HepG2 (cell line): Measurements from ENCODE around the gene CD19. TPM values are rescaled to one million over a fixed set of nuclear protein-coding genes. Genes with fewer than 3 reads are reported as not detected.
A peak's percentile ranks its signal among the peaks of the same experiment; 100 is the strongest.

Source experiments
- ARNTL ChIP-seq: sonication (generic); formaldehyde crosslinking; IDR thresholded peaks from 2 replicates; pipeline ENCODE4 v1.4.0; 2020; ENCODE audit warnings: mild to moderate bottlenecking, missing genetic modification reagents
- ATM ChIP-seq: fragments of 450-650 bp; IDR thresholded peaks from 2 replicates; pipeline ENCODE4 v1.7.1; 2017; ENCODE audit warnings: mild to moderate bottlenecking, borderline replicate concordance
- CREB1 ChIP-seq, 2 experiments: fragments of 450-650 bp in 1 of 2; IDR thresholded peaks; 2 replicates each; pipeline ENCODE4 v1.6.1; 2016 to 2017; ENCODE audit warnings: control low read depth in 1 of 2, mild to moderate bottlenecking in 1 of 2, missing compliant biosample characterization in 1 of 2, missing genetic modification characterization in 1 of 2
- DR1 ChIP-seq: sonication (generic); formaldehyde crosslinking; IDR thresholded peaks from 2 replicates; pipeline ENCODE4 v1.8.0; 2021; ENCODE audit warnings: mild to moderate bottlenecking, missing genetic modification reagents, inconsistent platforms
- EED ChIP-seq: sonication (generic); formaldehyde crosslinking; IDR thresholded peaks from 2 replicates; pipeline ENCODE4 v1.5.0; 2020; ENCODE audit warnings: mild to moderate bottlenecking, missing genetic modification reagents
- HMGA1 ChIP-seq: sonication (generic); formaldehyde crosslinking; conservative IDR thresholded peaks from 2 replicates; pipeline ENCODE4 v1.4.0; 2020; ENCODE audit warnings: missing genetic modification reagents
- HNRNPUL1 ChIP-seq: fragments of 200-400 bp; formaldehyde crosslinking; IDR thresholded peaks from 2 replicates; pipeline ENCODE4 v1.6.1; 2017; ENCODE audit warnings: low read depth, mild to moderate bottlenecking, low read length, moderate library complexity
- HOXA9 ChIP-seq: sonication (generic); formaldehyde crosslinking; IDR thresholded peaks from 2 replicates; pipeline ENCODE4 v1.8.1; 2022; ENCODE audit warnings: missing genetic modification reagents, mild to moderate bottlenecking, moderate library complexity, borderline replicate concordance
- KAT8 ChIP-seq: IDR thresholded peaks from 2 replicates; pipeline ENCODE4 v1.6.1; 2016; ENCODE audit warnings: missing genetic modification reagents, missing compliant biosample characterization
- MED1 ChIP-seq: sonication (generic); formaldehyde crosslinking; IDR thresholded peaks from 2 replicates; pipeline ENCODE4 v1.4.0; 2020; ENCODE audit warnings: missing genetic modification reagents
- MYNN ChIP-seq: sonication (generic); formaldehyde crosslinking; IDR thresholded peaks from 2 replicates; pipeline ENCODE4 v1.4.0; 2020; ENCODE audit warnings: mild to moderate bottlenecking, low read depth, missing genetic modification reagents
- POLR2A ChIP-seq, 2 experiments: IDR thresholded peaks; 2 replicates each; pipeline ENCODE4 v1.6.1; 2011; ENCODE audit warnings: low read depth in 2 of 2, low read length in 2 of 2, mild to moderate bottlenecking in 1 of 2, moderate library complexity in 1 of 2; ENCODE audit not compliant: insufficient read depth in 1 of 2
- ZC3H4 ChIP-seq: sonication (generic); formaldehyde crosslinking; IDR thresholded peaks from 2 replicates; pipeline ENCODE4 v1.4.0; 2020; ENCODE audit warnings: missing genetic modification reagents, borderline replicate concordance
- ZNF143 ChIP-seq: sonication (generic); formaldehyde crosslinking; IDR thresholded peaks from 2 replicates; pipeline ENCODE4 v1.4.0; 2020; ENCODE audit warnings: missing genetic modification reagents
- ZNF547 ChIP-seq: sonication (generic); formaldehyde crosslinking; IDR thresholded peaks from 2 replicates; pipeline ENCODE4 v1.5.1; 2020; ENCODE audit warnings: mild to moderate bottlenecking, missing genetic modification reagents
- ZNF589 ChIP-seq: sonication (generic); formaldehyde crosslinking; conservative IDR thresholded peaks from 2 replicates; pipeline ENCODE4 v1.8.0; 2022; ENCODE audit warnings: mild to moderate bottlenecking, moderate library complexity, missing genetic modification reagents
- ZNF7 ChIP-seq: IDR thresholded peaks from 2 replicates; pipeline ENCODE4 v1.6.1; 2016; ENCODE audit warnings: missing biosample characterization, missing genetic modification reagents
- polyA plus RNA-seq, 8 experiments: library from polyadenylated mRNA; depleted of rRNA in 3 of 8; stranded (reverse) in 7 of 8; unstranded in 1 of 8; fragments of >200 nt; fragmentation: Illumina TruSeq in 4 of 8; extraction: Trizol in 4 of 8; gene quantifications; 2 replicates each; pipeline versions ENCODE4 v1.2.1 to v1.2.3, GENCODE V29; 2011 to 2016; ENCODE audit warnings: low read depth in 4 of 8, missing spikeins in 1 of 8, mixed read lengths in 1 of 8; ENCODE audit not compliant: insufficient read depth in 1 of 8
- total RNA-seq, 5 experiments: library from RNA; depleted of rRNA; stranded (reverse); fragments of >200 nt; fragmentation: Illumina TruSeq; extraction: Trizol; gene quantifications; 2 replicates each; pipeline ENCODE4 v1.2.3, GENCODE V29; 2016; ENCODE audit warnings: low read depth in 1 of 5
- TF ChIP-seq, protein P1 (sequence below): sonication (generic); formaldehyde crosslinking; IDR thresholded peaks from 2 replicates; pipeline ENCODE4 v1.4.0; 2020; ENCODE audit warnings: missing genetic modification reagents
- TF ChIP-seq, protein P2 (sequence below): sonication (generic); formaldehyde crosslinking; IDR thresholded peaks from 2 replicates; pipeline ENCODE4 v1.4.0; 2020; ENCODE audit warnings: low read depth, mild to moderate bottlenecking, missing genetic modification reagents
- TF ChIP-seq, protein P3 (sequence below): sonication (generic); formaldehyde crosslinking; IDR thresholded peaks from 2 replicates; pipeline ENCODE4 v1.4.0; 2020; ENCODE audit warnings: mild to moderate bottlenecking, missing genetic modification reagents, borderline replicate concordance
- TF ChIP-seq, protein P4 (sequence below): sonication (generic); IDR thresholded peaks from 2 replicates; pipeline ENCODE4 v1.6.1; 2016; ENCODE audit warnings: low read depth, borderline replicate concordance

CD19 gene
- total and polyA plus RNA-seq, 2 of the 13 experiments (the other 11 are each of a cell fraction or from before 2014, with no cell fraction given), result 0.55 to 1.1 TPM

DNA sequence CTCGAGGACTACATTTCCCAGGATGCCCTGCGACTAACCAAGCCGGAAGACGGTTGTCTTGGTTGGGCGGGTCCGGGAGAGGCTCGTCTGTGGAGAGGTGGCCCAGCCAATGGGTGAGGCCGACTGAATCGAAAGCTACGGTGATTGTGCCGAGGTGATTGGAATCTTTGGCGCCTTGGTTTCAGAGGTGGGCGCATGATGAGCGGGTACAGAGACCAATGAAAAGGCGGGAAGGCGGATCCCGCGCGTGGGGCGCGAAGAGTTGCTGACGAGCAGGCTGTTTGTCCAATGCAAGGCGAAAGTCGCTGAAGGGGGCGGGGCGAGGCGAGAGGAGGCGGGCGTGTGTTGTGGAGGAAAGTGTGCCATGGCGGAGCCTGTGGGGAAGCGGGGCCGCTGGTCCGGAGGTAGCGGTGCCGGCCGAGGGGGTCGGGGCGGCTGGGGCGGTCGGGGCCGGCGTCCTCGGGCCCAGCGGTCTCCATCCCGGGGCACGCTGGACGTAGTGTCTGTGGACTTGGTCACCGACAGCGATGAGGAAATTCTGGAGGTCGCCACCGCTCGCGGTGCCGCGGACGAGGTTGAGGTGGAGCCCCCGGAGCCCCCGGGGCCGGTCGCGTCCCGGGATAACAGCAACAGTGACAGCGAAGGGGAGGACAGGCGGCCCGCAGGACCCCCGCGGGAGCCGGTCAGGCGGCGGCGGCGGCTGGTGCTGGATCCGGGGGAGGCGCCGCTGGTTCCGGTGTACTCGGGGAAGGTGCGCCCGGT, 19.1 kb downstream of the CD19 start, which contains the start of gene NFATC2IP (continued):
- TF ChIP-seq ZNF143 (CRISPR knock-in tag) (peak; percentile 96), MYNN (CRISPR knock-in tag) (no peak; the same call in 1 of the 2 replicates), ZNF547 (no peak; the same call in 1 of the 2 replicates), HNRNPUL1 (no peak), ATM (no peak), DR1 (no peak; the same call in 1 of the 2 replicates), HOXA9 (no peak), HMGA1 (CRISPR knock-in tag) (no peak), MED1 (CRISPR knock-in tag) (peak; percentile 10), ARNTL (peak; percentile 80), CREB1 (IDR thresholded peaks at IDR 0.05) (peak; percentile 95), CREB1 (CRISPR knock-in tag; IDR thresholded peaks at IDR 0.05) (peak; percentile 95), ZNF7 (CRISPR knock-in tag) (no peak), ZC3H4 (CRISPR knock-in tag) (no peak), EED (no peak), KAT8 (CRISPR knock-in tag) (peak; percentile 76), POLR2A (IDR thresholded peaks at IDR 0.05; ENCODE audit: insufficient read depth in 1 of 2, low read depth in 2 of 2, low read length in 2 of 2) (peak; percentile 63 to 89), ZNF589 (peak; percentile 40; the same call in 1 of the 2 replicates)
- TF ChIP-seq, protein P1, sequence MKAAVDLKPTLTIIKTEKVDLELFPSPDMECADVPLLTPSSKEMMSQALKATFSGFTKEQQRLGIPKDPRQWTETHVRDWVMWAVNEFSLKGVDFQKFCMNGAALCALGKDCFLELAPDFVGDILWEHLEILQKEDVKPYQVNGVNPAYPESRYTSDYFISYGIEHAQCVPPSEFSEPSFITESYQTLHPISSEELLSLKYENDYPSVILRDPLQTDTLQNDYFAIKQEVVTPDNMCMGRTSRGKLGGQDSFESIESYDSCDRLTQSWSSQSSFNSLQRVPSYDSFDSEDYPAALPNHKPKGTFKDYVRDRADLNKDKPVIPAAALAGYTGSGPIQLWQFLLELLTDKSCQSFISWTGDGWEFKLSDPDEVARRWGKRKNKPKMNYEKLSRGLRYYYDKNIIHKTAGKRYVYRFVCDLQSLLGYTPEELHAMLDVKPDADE (CRISPR knock-in tag), result no peak
- TF ChIP-seq, protein P2, sequence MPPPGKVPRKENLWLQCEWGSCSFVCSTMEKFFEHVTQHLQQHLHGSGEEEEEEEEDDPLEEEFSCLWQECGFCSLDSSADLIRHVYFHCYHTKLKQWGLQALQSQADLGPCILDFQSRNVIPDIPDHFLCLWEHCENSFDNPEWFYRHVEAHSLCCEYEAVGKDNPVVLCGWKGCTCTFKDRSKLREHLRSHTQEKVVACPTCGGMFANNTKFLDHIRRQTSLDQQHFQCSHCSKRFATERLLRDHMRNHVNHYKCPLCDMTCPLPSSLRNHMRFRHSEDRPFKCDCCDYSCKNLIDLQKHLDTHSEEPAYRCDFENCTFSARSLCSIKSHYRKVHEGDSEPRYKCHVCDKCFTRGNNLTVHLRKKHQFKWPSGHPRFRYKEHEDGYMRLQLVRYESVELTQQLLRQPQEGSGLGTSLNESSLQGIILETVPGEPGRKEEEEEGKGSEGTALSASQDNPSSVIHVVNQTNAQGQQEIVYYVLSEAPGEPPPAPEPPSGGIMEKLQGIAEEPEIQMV (CRISPR knock-in tag), result no peak
- TF ChIP-seq, protein P3, sequence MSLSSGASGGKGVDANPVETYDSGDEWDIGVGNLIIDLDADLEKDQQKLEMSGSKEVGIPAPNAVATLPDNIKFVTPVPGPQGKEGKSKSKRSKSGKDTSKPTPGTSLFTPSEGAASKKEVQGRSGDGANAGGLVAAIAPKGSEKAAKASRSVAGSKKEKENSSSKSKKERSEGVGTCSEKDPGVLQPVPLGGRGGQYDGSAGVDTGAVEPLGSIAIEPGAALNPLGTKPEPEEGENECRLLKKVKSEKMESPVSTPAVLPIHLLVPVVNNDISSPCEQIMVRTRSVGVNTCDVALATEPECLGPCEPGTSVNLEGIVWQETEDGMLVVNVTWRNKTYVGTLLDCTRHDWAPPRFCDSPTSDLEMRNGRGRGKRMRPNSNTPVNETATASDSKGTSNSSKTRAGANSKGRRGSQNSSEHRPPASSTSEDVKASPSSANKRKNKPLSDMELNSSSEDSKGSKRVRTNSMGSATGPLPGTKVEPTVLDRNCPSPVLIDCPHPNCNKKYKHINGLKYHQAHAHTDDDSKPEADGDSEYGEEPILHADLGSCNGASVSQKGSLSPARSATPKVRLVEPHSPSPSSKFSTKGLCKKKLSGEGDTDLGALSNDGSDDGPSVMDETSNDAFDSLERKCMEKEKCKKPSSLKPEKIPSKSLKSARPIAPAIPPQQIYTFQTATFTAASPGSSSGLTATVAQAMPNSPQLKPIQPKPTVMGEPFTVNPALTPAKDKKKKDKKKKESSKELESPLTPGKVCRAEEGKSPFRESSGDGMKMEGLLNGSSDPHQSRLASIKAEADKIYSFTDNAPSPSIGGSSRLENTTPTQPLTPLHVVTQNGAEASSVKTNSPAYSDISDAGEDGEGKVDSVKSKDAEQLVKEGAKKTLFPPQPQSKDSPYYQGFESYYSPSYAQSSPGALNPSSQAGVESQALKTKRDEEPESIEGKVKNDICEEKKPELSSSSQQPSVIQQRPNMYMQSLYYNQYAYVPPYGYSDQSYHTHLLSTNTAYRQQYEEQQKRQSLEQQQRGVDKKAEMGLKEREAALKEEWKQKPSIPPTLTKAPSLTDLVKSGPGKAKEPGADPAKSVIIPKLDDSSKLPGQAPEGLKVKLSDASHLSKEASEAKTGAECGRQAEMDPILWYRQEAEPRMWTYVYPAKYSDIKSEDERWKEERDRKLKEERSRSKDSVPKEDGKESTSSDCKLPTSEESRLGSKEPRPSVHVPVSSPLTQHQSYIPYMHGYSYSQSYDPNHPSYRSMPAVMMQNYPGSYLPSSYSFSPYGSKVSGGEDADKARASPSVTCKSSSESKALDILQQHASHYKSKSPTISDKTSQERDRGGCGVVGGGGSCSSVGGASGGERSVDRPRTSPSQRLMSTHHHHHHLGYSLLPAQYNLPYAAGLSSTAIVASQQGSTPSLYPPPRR (CRISPR knock-in tag), result peak; percentile 68; the same call in 1 of the 2 replicates
- TF ChIP-seq, protein P4, sequence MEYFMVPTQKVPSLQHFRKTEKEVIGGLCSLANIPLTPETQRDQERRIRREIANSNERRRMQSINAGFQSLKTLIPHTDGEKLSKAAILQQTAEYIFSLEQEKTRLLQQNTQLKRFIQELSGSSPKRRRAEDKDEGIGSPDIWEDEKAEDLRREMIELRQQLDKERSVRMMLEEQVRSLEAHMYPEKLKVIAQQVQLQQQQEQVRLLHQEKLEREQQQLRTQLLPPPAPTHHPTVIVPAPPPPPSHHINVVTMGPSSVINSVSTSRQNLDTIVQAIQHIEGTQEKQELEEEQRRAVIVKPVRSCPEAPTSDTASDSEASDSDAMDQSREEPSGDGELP, result no peak
